Spleen (tissue), 7 donors: Measurements from ENCODE around the gene OSBPL7.

Experiments used
- CTCF ChIP-seq, 11 experiments: fragments of 200-600 bp in 7 of 11; fragments of 450-650 bp in 4 of 11; sonication (generic) in 4 of 11; IDR thresholded peaks in 8 of 11; conservative IDR thresholded peaks in 3 of 11; 1 replicate in 7 of 11; 2 replicates in 4 of 11; pipeline versions ENCODE4 v1.4.0 to v1.8.0; 2016 to 2021; ENCODE audit warnings: antibody characterized with exemption in 11 of 11, inconsistent platforms in 4 of 11, mild to moderate bottlenecking in 1 of 11
- POLR2A ChIP-seq, 3 donors: fragments of 450-650 bp; IDR thresholded peaks; one replicate each; pipeline ENCODE4 v1.5.1; 2017; ENCODE audit warnings: antibody characterized with exemption in 3 of 3, mild to moderate bottlenecking in 1 of 3
- POLR2AphosphoS5 ChIP-seq, 3 donors: sonication (generic); formaldehyde crosslinking; IDR thresholded peaks; one replicate each; pipeline ENCODE4 v1.5.1; 2017; ENCODE audit warnings: antibody characterized with exemption in 3 of 3
- donor health status: DM: no; HTN: no; CAD: no; lungs with moderate emphysema.
- donor health status: DM: no; HTN: no; CAD: no.
- donor health status: DM: no; HTN: no; CAD: no.

GRCh38 chr17:47834756-47835155 is 13.2 kb upstream of the OSBPL7 start:
- TF ChIP-seq POLR2AphosphoS5 (IDR thresholded peaks at IDR 0.05) = no peak
- TF ChIP-seq CTCF (IDR thresholded peaks at IDR 0.05 in 8 of 11, conservative IDR thresholded peaks at IDR 0.05 in 3 of 11) = no peak
- no peak for TF ChIP-seq POLR2A (IDR thresholded peaks at IDR 0.05)
